ENCODE measurements around the gene WDR36.

- TF ChIP-seq POLR2A (IDR thresholded peaks at IDR 0.05; ENCODE audit: low read depth, low read length), result no peak
- TF ChIP-seq EZH2 (IDR thresholded peaks at IDR 0.05; ENCODE audit: borderline replicate concordance, control insufficient read depth, low read depth, low read length), result no peak
Measured at GRCh38 chr5:111116550-111116949, 24.4 kb downstream of the WDR36 start.

Data from GM12878 (cell line).